ENCODE data around the gene ATP5F1D.

GRCh38 chr19:1268226-1269064 lies 26.9 kb downstream of the ATP5F1D start:
- TF ChIP-seq CTCF (IDR thresholded peaks at IDR 0.05): no peak
- TF ChIP-seq POLR2A (IDR thresholded peaks at IDR 0.05): no peak
